HepG2 (cell line): ENCODE data around the gene PRKN. TPM values are rescaled to one million over a fixed set of nuclear protein-coding genes. Genes with fewer than 3 reads are reported as not detected.

Experiments used
- ATAC-seq: fragments of 200-7000 bp; cut with Tn5 transposase; 3 replicates; pipeline ENCODE4 v1.9.1; 2020; ENCODE audit warnings: mild to moderate bottlenecking, moderate library complexity
- BruUV-seq: library from RNA; stranded (reverse); fragments of 400-500 nt; replicated peaks from 2 replicates; lab custom pipeline; 2021; lab: Mats Ljungman, UMichigan
- CTCF ChIA-PET: fragments of 300-600 bp; formaldehyde crosslinking; extraction: SDS; loops from one replicate; lab custom pipeline; 2021; ENCODE audit warnings: low total read pairs, inconsistent platforms, low intra/inter-chr PET ratio; lab: Yijun Ruan, JAX
- POLR2A ChIA-PET: fragments of 350-600 bp; sonication (Branson Sonifier 250); formaldehyde crosslinking; loops from one replicate; lab custom pipeline; 2020; ENCODE audit warnings: antibody characterized with exemption, inconsistent platforms; lab: Yijun Ruan, JAX
- DNase-seq: peaks from one replicate; pipeline ENCODE4 v3.0.0-alpha.2; 2015; ENCODE audit warnings: low spot score
- FAIRE-seq: peaks from 3 replicates; lab custom pipeline; 2011; peaks lifted over from hg19 to GRCh38; lab: Jason Lieb, UNC
- H2AFZ ChIP-seq: one replicate; pipeline ENCODE4 v1.6.1; 2011; ENCODE audit warnings: low read length, inconsistent platforms
- H3K27ac ChIP-seq: fragments of 300-600 bp; 3 replicates; pipeline ENCODE4 v1.8.0; 2011; ENCODE audit warnings: mixed run types, mild to moderate bottlenecking, mixed read lengths, low read length, inconsistent platforms; ENCODE audit not compliant: insufficient read depth; ENCODE audit errors: extremely low read length
- H3K27me3 ChIP-seq, 2 experiments: fragments of 200-600 bp in 1 of 2; 2 replicates in 1 of 2; 3 replicates in 1 of 2; pipeline versions ENCODE4 v1.6.0 to v1.8.0; 2011; ENCODE audit warnings: low read length in 2 of 2, mild to moderate bottlenecking in 2 of 2, moderate library complexity in 2 of 2, inconsistent platforms in 1 of 2; ENCODE audit not compliant: insufficient read depth in 2 of 2, control insufficient read depth in 1 of 2
- H3K36me3 ChIP-seq, 2 experiments: fragments of 200-600 bp in 1 of 2; replicated peaks in 1 of 2; 2 replicates in 1 of 2; 3 replicates in 1 of 2; pipeline versions ENCODE4 v1.5.1 to v1.8.0; 2011; ENCODE audit warnings: low read length in 2 of 2, inconsistent platforms in 1 of 2; ENCODE audit not compliant: insufficient read depth in 2 of 2, control insufficient read depth in 1 of 2
- H3K4me1 ChIP-seq: 2 replicates; pipeline ENCODE4 v1.5.1; 2012; ENCODE audit warnings: low read length, inconsistent platforms; ENCODE audit not compliant: insufficient read depth
- H3K4me2 ChIP-seq: 2 replicates; pipeline ENCODE4 v1.6.0; 2011; ENCODE audit warnings: low read depth, low read length, inconsistent platforms
- H3K4me3 ChIP-seq, 3 experiments: fragments of 200-600 bp in 1 of 3; sonication (generic), shearing (Covaris generic) in 1 of 3; replicated peaks in 1 of 3; 2 replicates each; pipeline ENCODE4 v1.5.1; 2011 to 2016; ENCODE audit warnings: low read length in 3 of 3, inconsistent platforms in 2 of 3, low read depth in 2 of 3, mild to moderate bottlenecking in 2 of 3, control low read depth in 1 of 3, mixed read lengths in 1 of 3; ENCODE audit not compliant: insufficient read depth in 1 of 3
- H3K79me2 ChIP-seq: one replicate; pipeline ENCODE4 v1.6.1; 2011; ENCODE audit warnings: low read length, inconsistent platforms; ENCODE audit not compliant: insufficient read depth
- H3K9ac ChIP-seq: 2 replicates; pipeline ENCODE4 v1.6.0; 2011; ENCODE audit warnings: mild to moderate bottlenecking, low read depth, low read length, inconsistent platforms; ENCODE audit not compliant: insufficient read depth
- H3K9me3 ChIP-seq: 2 replicates; pipeline ENCODE4 v1.5.1; 2012; ENCODE audit warnings: mild to moderate bottlenecking, low read length
- H4K20me1 ChIP-seq: 2 replicates; pipeline ENCODE4 v1.6.0; 2011; ENCODE audit warnings: inconsistent platforms, mild to moderate bottlenecking, low read length, moderate library complexity; ENCODE audit not compliant: insufficient read depth
- CREB3 ChIP-seq: sonication (generic); formaldehyde crosslinking; IDR thresholded peaks from 2 replicates; pipeline ENCODE4 v1.5.0; 2020; ENCODE audit warnings: missing genetic modification reagents
- GPN1 ChIP-seq: sonication (generic); formaldehyde crosslinking; IDR thresholded peaks from 2 replicates; pipeline ENCODE4 v1.5.1; 2020; ENCODE audit warnings: missing genetic modification reagents, borderline replicate concordance
- GRHL1 ChIP-seq: sonication (generic); formaldehyde crosslinking; conservative IDR thresholded peaks from 2 replicates; pipeline ENCODE4 v1.8.0; 2022; ENCODE audit warnings: missing genetic modification reagents
- IKZF1 ChIP-seq: fragments of 450-650 bp; IDR thresholded peaks from 2 replicates; pipeline ENCODE4 v1.7.1; 2016
- NAIF1 ChIP-seq: sonication (generic); formaldehyde crosslinking; IDR thresholded peaks from 2 replicates; pipeline ENCODE4 v1.5.0; 2020; ENCODE audit warnings: mild to moderate bottlenecking, missing genetic modification reagents, borderline replicate concordance
- RBM22 ChIP-seq: fragments of 200-400 bp; formaldehyde crosslinking; optimal IDR thresholded peaks from 2 replicates; pipeline ENCODE3; 2017; ENCODE audit warnings: mild to moderate bottlenecking, low read length, moderate library complexity
- SNAPC4 ChIP-seq: sonication (generic); formaldehyde crosslinking; IDR thresholded peaks from 2 replicates; pipeline ENCODE4 v1.4.0; 2020; ENCODE audit warnings: mild to moderate bottlenecking, missing genetic modification reagents
- SNAPC5 ChIP-seq: sonication (generic); formaldehyde crosslinking; IDR thresholded peaks from 2 replicates; pipeline ENCODE4 v1.8.1; 2023; ENCODE audit warnings: mild to moderate bottlenecking, missing genetic modification reagents, borderline replicate concordance
- ZBTB26 ChIP-seq: IDR thresholded peaks from 2 replicates; pipeline ENCODE4 v1.6.1; 2016; ENCODE audit warnings: missing compliant biosample characterization, missing genetic modification reagents, borderline replicate concordance
- ZMAT5 ChIP-seq: sonication (generic); formaldehyde crosslinking; IDR thresholded peaks from 2 replicates; pipeline ENCODE4 v1.5.0; 2020; ENCODE audit warnings: mild to moderate bottlenecking, low read depth, missing genetic modification reagents, borderline replicate concordance
- ZNF143 ChIP-seq: sonication (generic); formaldehyde crosslinking; IDR thresholded peaks from 2 replicates; pipeline ENCODE4 v1.4.0; 2020; ENCODE audit warnings: missing genetic modification reagents
- ZNF431 ChIP-seq: sonication (generic); formaldehyde crosslinking; IDR thresholded peaks from 2 replicates; pipeline ENCODE4 v1.9.0; 2022; ENCODE audit warnings: missing genetic modification reagents, low read depth, mild to moderate bottlenecking, borderline replicate concordance
- ZNF713 ChIP-seq: sonication (generic); formaldehyde crosslinking; IDR thresholded peaks from 2 replicates; pipeline ENCODE4 v1.4.0; 2020; ENCODE audit warnings: mild to moderate bottlenecking, missing genetic modification reagents
- ZNF816 ChIP-seq: sonication (generic); formaldehyde crosslinking; IDR thresholded peaks from 2 replicates; pipeline ENCODE4 v1.8.0; 2022; ENCODE audit warnings: missing genetic modification reagents, mild to moderate bottlenecking, borderline replicate concordance
- WGBS: methylation state at CpG from one replicate; pipeline ENCODE4 v1.1.6; 2017; ENCODE audit warnings: low lambda C conversion rate; 5-methylcytosine and 5-hydroxymethylcytosine counted together
- in situ Hi-C: cut with HindIII; loops from 2 replicates; pipeline ENCODE4 v1.10.0; 2017; ENCODE audit warnings: low pct_unique_long_range_greater_than_20kb; ENCODE audit not compliant: extremely low pct_ligation_motif_present
- intact Hi-C: fragments of 100-400 bp; cut with micrococcal nuclease; formaldehyde crosslinking; loops from one replicate; pipeline ENCODE4 v1.10.0; 2022; ENCODE audit not compliant: unreplicated experiment
- polyA plus RNA-seq, 8 experiments: library from polyadenylated mRNA; depleted of rRNA in 3 of 8; stranded (reverse) in 7 of 8; unstranded in 1 of 8; fragments of >200 nt; fragmentation: Illumina TruSeq in 4 of 8; extraction: Trizol in 4 of 8; gene quantifications; 2 replicates each; pipeline versions ENCODE4 v1.2.1 to v1.2.3, GENCODE V29; 2011 to 2016; ENCODE audit warnings: low read depth in 4 of 8, missing spikeins in 1 of 8, mixed read lengths in 1 of 8; ENCODE audit not compliant: insufficient read depth in 1 of 8
- total RNA-seq, 5 experiments: library from RNA; depleted of rRNA; stranded (reverse); fragments of >200 nt; fragmentation: Illumina TruSeq; extraction: Trizol; gene quantifications; 2 replicates each; pipeline ENCODE4 v1.2.3, GENCODE V29; 2016; ENCODE audit warnings: low read depth in 1 of 5

The PRKN gene
- total and polyA plus RNA-seq, 2 of the 13 experiments (the other 11 are each of a cell fraction or from before 2014, with no cell fraction given), result 0.31 to 0.44 TPM

GRCh38 chr6:161961046-161961445, 766.5 kb downstream of the PRKN start:
- no peaks in the 10 kb centered on the region for H3K4me1 ChIP-seq
- in situ Hi-C loops, result no loop called here
- ATAC-seq (no peak), DNase-seq (no peak), FAIRE-seq (no peak)
- no peak overlapping the region for H3K9ac ChIP-seq
- ChIA-PET POLR2A (no interaction called here), CTCF (no interaction called here)
- H3K9me3 ChIP-seq, result no peaks in the 10 kb centered on the region
- no peak overlapping the region for H2AFZ ChIP-seq
- intact Hi-C loops, result no loop called here
- 48% methylated on average over 8 of the region's 8 CpGs for WGBS
- H3K27me3 ChIP-seq, result no peaks in the 10 kb centered on the region
- no peaks in the 10 kb centered on the region for H3K79me2 ChIP-seq
- no peaks in the 10 kb centered on the region for H4K20me1 ChIP-seq
- no peak overlapping the region for H3K27ac ChIP-seq
- H3K4me2 ChIP-seq, result no peak overlapping the region
- no peaks in the 10 kb centered on the region for H3K36me3 ChIP-seq
- H3K4me3 ChIP-seq, result no peak overlapping the region
- no TSS peak for BruUV-seq
- TF ChIP-seq IKZF1 (no peak), ZMAT5 (no peak), NAIF1 (CRISPR knock-in tag) (no peak), ZNF143 (CRISPR knock-in tag) (no peak), GRHL1 (CRISPR knock-in tag) (no peak), ZNF816 (CRISPR knock-in tag) (no peak), SNAPC5 (CRISPR knock-in tag) (no peak), RBM22 (no peak), CREB3 (no peak), GPN1 (CRISPR knock-in tag) (no peak), ZNF431 (no peak), ZNF713 (CRISPR knock-in tag) (no peak), ZBTB26 (CRISPR knock-in tag) (no peak), SNAPC4 (CRISPR knock-in tag) (no peak)
